Measurements from ENCODE around the gene UBR1.

DNA sequence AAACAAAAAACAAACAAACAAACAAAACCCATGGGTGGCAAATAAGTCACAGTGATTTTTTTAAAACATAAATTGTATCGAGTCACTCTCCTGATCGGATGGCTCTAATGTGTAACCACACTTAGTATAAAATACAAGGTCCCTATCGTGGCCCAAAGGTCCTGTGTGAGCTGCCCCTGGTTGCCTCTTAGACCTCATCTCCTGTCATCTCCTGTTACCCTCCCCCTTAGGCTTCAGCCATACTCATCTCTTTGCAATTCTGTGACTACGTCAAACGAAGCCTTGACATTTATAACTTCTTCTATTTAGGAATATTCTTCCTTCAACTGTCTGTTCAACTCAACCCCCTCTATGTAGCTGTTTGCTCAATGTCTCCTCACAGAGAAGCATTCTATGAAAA is 141.4 kb downstream of the UBR1 start:
- TF ChIP-seq CTCF (IDR thresholded peaks at IDR 0.05; ENCODE audit: low read length) (no peak), EZH2 (IDR thresholded peaks at IDR 0.05; ENCODE audit: borderline replicate concordance, low read length) (no peak)
